SK-N-MC (cell line): ENCODE results near the gene KCTD17.

Experiments used
- EZH2 ChIP-seq: fragments of 200-600 bp; sonication (generic); IDR thresholded peaks from one replicate; pipeline ENCODE4 v1.6.1; 2017; ENCODE audit warnings: antibody characterized with exemption
- FOXP2 ChIP-seq: optimal IDR thresholded peaks from 2 replicates; pipeline ENCODE3; 2011; ENCODE audit warnings: mild to moderate bottlenecking, moderate library complexity; ENCODE audit not compliant: insufficient read depth; ENCODE audit errors: extremely low read length, control extremely low read depth
- POLR2AphosphoS5 ChIP-seq: IDR thresholded peaks from 2 replicates; pipeline ENCODE4 v1.6.1; 2012; ENCODE audit warnings: mild to moderate bottlenecking, low read depth, low read length, borderline replicate concordance

GRCh38 chr22:37036655-37037377, 14.7 kb upstream of the KCTD17 start:
- TF ChIP-seq POLR2AphosphoS5 (no peak), EZH2 (no peak), FOXP2 (no peak)
